Measurements from ENCODE around the gene ATG10.
A peak's percentile ranks its signal among the peaks of the same experiment; 100 is the strongest.
"Not testable (repeated sequence)": the region's sequence is repeated elsewhere in the genome, so short reads cannot be mapped to it uniquely, and the experiment has no call there.

The ATG10 gene

DNA sequence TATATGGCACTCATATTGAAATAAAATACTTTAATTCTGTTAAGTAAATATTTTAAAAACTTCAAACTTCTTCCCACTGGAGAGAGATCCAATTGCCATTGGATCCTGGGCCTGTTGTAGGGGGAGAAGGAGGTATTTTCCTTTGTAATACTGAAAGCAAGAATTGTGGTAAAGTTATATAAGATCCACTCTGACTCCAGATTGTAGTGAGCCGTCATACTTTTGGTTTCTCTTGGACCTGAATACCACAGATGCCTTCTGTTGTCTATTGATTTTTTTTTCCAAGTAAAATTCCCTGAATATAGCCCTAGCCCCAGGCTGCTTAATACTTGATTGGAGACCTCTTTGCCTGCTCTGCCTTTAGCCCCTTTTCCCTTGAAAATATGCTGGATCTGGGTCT is 86.9 kb downstream of the ATG10 start:
- no peak for DNase-seq

DNA sequence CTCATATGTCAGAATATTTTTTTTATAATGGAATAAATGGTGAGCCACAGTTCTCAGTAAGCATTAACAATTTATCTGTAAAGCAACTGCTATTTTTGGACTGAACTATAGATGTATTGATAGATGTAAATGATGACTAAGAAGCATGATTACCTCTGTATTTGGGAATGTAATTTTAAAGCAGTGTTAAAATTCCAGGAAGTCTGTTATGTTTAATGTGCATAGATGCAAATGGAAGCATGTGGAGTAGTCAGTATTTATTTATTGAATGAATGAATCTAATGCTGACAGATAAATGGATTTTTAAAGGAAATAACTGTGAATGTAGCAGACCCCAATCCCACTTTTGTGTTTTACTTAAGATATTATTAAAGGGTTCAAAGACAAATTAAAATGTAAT is 95.0 kb downstream of the ATG10 start:
- DNase-seq: no peak

DNA sequence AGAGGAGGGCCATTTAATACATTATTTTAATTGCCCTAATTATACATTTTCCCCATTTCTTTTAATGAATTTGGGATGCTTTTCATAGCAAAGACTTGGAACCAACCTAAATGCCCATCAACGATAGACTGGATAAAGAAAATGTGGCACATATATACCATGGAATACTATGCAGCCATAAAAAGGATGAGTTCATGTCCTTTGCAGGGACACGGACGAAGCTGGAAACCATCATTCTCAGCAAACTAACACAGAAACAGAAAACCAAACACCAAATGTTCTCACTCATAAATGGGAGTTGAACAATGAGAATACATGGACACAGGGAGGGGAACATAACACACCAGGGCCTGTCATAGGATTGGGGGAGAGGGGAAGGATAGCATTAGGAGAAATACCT is 96.2 kb downstream of the ATG10 start:
- DNase-seq: not testable (repeated sequence)

DNA sequence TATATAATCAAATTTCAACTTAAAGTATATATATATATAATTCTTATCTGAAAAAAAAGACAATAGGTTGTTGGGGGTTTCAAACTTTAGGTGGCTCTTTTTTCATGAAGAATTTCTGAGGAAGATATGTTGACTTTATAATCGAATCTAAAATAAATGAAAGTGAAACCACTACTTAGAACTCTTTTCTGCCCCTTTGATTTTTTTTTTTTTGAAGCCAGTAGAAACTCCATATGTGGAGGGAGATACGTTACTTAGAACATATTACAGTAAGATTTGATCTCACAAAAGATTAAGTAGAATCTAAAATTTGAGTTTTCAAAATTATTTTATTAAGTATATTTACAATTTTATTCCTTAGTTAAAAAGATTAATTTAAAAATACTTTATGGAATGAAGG is 96.9 kb downstream of the ATG10 start:
- DNase-seq: no peak

DNA sequence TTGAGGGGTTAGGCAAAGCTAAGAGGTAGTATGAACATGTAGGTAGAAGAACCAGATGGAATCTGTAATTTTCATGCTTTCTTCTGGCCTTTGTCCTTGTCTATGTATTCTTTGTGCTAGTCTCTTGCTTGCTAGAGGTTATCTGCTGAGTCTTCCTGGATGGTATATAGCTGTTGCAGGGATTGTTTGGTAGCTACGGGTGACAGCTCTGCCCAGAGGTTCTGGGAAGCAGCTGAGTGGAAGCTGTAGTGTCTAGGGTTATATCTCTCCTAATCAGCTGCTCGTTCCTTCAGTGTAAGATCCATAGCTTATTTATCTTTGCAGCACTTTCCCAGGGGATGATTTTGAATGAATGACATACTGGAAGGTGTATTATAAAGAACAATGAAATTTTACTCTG is 100.3 kb downstream of the ATG10 start:
- DNase-seq: no peak

DNA sequence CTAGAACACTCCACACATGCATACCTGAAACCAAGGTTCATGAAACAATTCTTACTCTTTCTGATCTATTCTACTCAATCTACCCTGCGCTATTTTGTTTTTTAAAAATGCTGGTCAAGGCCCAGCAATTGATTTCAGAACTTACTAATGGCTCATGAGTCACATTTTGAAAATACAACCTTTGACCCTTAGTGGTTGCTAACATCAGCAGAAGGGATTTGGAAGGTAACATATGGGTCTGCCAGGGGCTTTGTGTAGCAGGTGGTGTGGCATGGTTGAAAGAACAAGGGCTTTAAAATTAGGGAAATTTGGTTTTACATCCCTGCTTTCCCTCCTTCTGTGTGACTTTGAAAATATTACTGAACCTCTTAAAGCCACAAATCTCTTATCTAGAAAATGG is 101.4 kb downstream of the ATG10 start:
- no peak for DNase-seq

DNA sequence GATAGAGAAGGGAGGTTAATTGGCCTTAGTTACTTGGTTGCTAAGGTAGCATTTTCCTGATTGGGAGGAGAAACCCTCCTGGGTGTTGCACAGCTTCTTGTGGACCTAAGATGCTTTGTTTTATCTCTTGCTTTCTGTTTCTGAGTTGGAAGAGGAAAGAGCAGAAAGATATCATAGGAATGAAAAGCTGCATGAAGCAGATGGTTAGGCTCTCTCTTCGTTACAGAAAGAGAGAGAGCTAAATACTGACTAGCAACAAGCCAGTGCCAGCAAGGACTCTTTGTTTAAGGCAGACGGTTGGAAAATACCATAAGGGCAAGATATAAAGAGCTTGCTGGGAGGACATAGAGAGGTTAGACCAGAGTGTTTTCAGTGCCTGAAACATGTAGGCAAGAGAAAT is 103.1 kb downstream of the ATG10 start:
- DNase-seq: no peak

DNA sequence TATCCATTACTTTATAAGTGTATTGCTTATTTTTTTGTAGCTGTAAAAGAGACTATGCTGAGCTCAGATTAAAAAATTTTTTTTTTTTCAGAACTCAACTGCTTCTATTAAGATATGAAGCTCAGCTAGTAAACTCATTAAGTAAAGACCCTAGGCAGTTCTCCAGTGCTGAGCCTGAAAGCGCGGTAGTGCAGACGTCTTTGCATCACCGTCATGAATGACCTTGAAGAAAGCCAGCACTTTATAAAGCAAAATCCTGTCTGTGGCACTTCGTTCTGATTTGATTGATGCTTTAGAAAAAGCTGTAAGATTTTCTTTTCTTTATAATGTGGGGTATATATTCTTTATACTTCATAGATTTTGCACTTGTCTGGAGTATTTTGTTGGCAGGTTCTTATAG is 105.7 kb downstream of the ATG10 start:
- DNase-seq: no peak

DNA sequence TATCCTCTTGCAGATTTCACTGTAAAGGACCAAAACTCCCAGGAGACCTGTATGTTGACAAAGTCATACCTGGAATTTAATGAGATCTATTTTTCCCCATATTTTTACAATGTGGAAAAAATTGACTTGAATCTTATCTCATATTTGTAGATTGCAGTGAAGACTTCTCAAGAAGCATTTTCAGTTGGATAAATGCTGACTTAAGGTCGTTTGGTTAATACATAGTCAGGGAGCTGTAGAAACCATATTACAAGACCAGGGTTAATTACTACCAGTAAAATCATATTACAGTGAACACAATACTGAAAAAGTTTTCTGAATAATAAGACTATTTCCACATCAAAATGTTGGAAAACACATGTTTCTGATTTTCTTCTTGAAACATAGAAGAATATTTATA is 119.8 kb downstream of the ATG10 start:
- DNase-seq: no peak

DNA sequence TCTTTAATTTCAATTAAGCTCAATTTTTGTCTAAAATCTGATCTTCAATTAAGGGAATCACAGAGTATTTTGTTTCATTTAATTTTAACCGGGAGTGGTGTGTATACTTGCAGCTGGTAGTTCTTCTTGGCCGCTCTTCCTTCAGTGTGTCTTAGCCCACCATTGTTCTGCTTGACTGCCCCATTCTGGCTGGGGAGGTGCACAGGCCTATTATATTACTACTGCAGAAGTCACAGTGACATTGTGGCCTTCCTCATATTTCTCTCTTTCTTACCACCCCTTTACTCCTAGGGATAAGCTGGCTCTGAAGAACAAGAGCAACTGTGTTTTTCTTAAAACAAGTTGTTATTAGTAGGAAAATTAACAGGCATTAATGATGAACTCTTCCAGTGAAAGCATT is 123.7 kb downstream of the ATG10 start:
- DNase-seq: no peak

DNA sequence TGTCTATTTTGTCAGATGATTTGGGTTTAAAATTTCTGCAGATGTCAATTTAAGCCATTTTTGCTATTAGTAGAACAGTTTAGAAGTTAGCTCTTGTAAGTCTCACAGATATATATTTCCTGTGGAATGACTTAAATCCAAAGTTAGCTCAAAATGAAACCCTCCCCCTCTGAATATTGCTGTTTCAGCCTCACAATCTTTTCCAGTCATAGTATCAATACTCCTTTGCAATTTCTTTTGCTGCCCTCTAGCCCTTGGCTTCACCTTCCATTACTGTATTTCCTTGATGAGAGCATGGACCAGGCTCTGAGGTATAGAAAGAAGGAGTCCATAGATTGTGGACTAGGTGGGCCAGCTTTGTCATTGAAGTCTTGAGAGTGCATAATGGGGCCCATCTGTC is 124.4 kb downstream of the ATG10 start:
- no peak for DNase-seq

DNA sequence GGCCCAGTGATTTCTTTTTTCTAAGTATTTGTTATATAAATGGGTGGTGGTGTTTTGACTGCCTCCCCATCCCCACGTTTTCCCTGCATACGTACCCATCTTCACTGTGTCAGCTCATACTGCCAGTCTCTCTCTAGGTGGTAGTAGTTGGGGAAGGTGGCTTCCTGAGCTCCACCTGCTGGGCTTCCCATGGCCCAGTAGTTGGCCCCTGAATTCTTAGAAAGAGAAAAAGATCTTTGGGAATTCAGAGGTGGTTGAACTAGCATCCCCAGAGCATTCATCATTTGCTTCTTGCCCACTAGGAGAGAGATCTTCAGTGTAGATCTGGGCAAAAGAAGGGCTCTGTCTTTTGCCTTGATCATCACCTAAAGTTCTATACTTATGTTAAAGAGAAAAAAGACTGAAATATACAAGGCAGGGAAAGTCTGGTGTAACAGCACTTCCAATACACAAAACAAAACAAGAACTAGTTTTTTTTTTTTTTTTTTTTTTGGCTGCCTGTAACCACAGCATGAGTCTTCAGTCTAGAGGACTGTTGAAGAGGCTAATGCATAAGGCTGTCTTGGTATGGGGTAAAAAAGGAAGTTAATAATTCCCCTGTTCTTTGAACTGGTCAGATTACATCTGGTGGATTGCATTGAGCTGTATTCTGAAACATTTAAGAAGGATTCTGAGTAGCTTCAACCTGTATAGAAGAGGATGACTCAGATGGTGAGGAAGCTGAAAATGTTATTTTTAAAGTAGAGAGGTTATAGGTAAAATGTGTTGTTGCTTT is 128.7 kb downstream of the ATG10 start:
- no peak for DNase-seq

DNA sequence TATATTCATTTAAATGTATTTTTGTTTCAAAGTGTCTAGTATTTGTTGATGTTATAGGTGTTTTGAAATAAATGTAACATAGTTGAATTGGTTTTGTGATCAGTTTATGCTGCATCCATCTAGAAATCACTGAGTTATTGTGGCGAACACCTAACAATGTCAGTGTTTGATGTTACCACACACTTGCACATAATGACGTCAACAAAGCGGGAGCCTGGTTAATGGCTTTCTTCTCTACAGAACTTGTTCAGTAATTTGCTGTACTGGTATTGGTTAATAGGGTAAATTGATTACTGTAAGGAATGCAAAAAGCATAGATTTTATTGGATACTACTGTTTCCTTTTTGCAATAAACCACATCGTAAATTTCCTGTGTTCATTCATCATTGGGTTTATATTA is 133.0 kb downstream of the ATG10 start:
- DNase-seq: peak; percentile 12

DNA sequence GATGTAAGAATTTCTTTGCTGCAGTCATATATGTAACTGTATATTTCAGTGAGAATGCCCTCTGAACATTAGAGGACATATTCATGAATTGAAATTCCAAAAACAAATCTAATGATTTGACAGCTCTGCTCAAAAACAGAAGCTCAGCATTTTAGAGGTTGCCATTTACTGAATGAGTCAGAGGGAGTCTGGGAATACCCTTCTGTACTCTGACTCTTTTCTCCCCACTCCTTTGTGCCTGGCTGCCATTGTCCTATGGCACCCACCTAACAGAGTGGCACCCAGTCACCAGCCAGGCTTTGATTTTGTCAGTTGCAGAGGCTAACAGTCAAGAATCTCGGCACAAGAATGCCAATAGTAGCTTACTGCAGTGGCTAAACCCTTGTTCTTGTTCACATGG is 133.6 kb downstream of the ATG10 start:
- DNase-seq: peak; percentile 18

DNA sequence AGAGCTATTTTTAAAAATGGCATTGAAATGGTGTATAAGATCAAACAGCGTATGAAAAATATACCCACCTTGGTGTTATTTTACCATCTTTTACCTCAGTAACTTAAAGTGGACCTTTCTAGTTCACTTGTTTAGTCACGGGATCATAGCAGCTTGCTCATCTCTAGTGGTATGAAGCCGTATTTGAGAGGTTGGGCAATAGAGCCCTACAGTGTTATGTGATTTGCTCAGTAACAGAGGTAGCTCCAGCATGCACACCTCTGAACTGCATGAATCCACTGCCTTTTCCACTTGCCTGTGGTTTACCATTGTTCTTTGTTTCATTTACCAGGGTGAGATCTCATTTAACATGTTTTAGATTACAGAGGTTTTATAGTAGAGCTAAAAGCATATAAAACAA is 134.4 kb downstream of the ATG10 start:
- no peak for DNase-seq

DNA sequence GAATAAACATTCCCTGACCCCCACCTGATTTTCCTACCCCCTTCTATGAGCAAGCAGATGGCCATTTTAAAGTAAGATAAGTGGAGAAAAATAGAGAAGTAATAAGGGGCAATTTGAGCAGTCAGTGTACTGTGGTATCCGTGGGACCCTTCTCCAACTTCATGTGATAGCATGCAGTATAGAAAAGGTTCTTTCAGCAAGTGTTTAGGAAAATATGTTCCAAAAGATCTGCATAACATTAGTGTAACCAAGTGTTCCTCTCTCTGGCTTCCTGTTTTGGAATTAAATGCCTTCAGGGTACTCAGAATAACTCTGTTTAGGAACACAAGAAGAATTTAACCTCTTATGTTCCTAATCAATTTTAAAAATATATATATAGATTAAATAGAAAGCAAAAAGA is 134.9 kb downstream of the ATG10 start:
- no peak for DNase-seq

DNA sequence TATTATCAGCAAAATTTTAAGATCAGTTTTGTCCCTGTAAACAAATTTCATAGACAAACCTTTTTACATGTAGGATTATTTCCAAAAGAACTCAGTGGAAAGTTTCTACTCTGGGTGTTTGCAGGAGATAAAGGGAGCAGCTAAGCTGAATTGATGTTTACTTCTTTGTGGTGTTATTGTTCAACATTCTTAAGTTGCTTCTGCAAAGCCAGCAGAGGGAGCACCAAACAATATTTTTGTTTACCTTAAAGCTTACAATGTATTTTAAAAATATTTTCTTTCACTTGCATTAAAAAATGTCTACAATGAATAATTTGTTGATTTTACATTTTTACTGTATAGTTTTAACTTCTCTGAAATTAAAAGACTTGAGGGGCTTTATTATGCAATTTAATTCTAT is 135.4 kb downstream of the ATG10 start:
- no peak for DNase-seq

DNA sequence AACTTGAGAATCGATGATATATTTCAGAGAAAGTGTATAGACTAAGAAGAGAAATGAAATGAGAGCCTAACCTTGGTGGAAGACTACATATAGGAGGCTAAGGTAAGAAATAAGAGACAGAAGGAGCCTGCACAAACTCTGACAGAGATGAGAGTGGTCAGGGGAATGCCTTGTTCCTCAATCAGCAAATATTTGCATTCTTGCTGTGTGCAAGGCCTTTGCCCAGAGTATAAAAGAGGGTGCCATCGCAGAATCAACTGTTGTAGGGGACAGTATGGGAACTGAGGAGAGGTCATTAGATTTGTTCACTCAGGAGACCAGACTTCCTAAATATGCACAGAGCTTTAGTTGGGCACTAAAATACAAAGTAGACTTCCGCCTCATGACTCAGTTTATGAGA is 137.2 kb downstream of the ATG10 start:
- DNase-seq: no peak

DNA sequence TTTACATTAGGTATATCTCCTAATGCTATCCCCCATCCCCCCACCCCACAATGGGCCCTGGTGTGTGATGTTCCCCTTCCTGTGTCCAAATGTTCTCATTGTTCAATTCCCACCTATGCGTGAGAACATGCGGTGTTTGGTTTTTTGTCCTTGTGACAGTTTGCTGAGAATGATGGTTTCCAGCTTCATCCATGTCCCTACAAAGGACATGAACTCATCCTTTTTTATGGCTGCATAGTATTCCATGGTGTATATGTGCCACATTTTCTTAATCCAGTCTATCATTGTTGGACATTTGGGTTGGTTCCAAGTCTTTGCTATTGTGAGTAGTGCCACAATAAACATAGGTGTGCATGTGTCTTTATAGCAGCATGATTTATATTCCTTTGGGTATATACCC is 138.1 kb downstream of the ATG10 start:
- DNase-seq: not testable (repeated sequence)

DNA sequence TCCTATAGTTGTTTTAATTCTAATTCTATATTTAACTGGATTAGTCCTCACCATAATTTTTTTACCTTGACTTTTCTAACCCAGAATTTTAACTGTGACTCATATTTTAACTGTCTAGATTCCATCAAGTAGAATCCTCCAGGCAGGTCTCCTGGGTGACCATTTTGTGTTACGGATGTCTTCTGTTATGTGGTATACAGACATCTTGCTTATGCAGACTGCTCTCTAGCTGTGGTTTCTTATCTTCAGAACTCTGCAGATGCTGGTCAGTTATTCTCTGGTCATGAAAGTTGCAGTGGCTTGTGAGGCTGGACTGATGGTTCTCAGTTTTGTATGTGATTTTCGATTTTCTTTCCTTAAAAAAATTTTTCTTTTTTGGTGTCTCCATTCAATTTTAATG is 139.4 kb downstream of the ATG10 start:
- DNase-seq: no peak

DNA sequence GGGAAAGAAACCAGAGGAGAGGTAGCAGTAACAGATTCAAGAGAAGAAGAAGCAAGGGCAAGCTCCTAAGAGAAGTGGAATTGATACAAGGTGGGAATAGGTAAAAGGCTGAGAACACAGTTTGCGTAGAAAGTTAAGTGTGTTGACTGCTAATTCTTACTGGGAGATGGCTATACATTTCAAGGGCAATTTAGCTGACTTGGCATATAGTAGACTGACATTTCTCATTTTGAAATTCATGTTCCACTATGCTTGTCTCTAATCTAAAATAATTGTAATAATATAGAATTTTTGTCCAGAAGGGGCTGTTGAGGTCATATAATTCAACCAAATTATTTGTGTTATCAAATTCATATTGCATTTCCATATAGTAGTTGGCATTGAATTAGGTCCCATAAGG is 144.0 kb downstream of the ATG10 start:
- DNase-seq: no peak

DNA sequence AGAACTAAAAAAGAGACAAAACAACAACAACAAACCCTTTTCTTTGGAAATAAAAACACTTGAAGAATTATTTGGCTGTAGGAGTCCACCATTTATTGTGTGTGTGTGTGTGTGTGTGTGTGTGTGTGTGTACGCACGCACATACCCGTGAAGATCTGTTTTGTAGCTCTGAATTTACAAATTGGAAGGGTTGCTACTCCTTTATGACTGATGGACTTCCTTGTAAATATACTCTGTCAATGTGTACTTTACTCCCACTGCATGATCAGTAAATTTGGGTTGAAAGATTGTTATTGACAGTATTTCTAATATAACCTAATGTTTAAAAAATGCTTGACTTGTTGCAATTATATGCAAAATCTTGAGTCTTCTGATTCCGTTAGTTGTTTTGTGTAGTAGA is 148.1 kb downstream of the ATG10 start:
- no peak for DNase-seq

DNA sequence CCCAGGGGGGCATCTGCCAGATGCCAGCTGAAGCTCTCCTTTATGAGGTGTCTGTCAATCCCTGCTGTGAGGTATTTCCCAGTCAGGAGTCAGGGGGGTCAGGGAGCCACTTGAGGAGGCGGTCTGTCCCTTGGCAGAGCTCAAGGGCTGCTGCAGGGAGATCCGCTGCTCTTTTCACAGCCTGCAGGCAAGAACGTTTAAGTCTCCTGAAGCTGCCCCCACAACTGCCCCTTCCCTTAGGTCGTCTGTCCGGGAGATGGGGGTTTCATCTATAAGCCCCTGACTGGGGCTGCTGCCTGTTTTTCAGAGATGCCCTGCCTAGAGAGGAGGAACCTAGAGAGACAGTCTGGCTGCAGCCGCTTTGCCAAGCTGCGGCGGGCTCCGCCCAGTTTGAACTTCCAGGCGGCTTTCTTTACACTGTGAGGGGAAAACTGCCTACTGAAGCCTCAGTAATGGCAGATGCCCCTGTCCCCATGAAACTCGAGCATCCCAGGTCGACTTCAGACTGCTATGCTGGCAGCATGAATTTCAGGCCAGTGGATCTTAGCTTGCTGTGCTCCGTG is 158.0 kb downstream of the ATG10 start:
- no peak for DNase-seq

DNA sequence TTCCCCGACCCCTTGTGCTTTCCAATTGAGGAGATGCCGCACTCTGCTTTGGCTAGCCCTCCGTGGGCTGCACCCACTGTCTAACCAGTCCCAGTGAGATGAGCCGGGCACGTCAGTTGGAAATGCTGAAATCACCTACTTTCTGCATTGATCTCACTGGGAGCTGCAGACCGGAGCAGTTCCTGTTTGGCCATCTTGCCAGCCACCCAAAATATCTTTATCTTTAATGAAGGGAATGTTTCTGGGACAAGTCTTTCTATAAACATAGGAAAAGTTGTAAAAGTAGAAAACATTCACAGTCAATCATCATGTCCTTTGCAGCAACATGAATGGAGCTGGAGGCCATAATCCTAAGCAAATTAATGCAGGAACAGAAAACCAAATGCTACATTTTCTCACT is 158.8 kb downstream of the ATG10 start:
- DNase-seq: no peak

DNA sequence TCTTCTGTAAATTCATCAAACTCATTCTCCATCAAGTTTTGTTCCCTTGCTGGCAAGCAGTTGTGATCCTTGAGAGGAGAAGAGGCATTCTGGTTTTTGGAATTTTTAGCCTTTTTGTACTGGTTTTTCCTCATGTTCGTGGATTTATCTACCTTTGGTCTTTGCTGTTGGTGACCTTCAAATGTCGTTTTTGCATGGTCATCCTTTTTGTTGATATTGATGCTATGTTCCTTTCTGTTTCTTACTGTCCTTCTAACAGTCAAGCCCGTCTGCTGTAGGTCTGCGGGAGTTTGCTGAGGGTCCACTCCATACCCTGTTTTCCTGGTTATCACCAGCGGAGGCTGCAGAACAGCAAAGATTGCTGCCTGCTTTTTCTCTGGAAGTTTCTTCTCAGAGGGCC is 165.4 kb downstream of the ATG10 start:
- no peak for DNase-seq
